PC-9 (cell line): ENCODE data around the gene RRP12. TPM values are rescaled to one million over a fixed set of nuclear protein-coding genes. Genes with fewer than 3 reads are reported as not detected.

Experiments used
- BruUV-seq: library from RNA; stranded (reverse); fragments of 400-500 nt; replicated peaks from 2 replicates; lab custom pipeline; 2021; lab: Mats Ljungman, UMichigan
- CTCF ChIA-PET: fragments of 300-600 bp; sonication (Branson Sonifier 250); formaldehyde crosslinking; loops from one replicate; lab custom pipeline; 2022; ENCODE audit warnings: antibody characterized with exemption; lab: Charles Lee
- POLR2A ChIA-PET: fragments of 300-600 bp; sonication (Branson Sonifier 250); formaldehyde crosslinking; loops from one replicate; lab custom pipeline; 2022; ENCODE audit warnings: antibody characterized with exemption; ENCODE audit not compliant: unreplicated experiment; lab: Charles Lee
- DNase-seq, 2 experiments: peaks; one replicate each; pipeline versions ENCODE4 v3.0.0 to v3.0.0-alpha.2; 2015 to 2022; ENCODE audit warnings: mixed read lengths in 1 of 2
- H2AFZ ChIP-seq: fragments of 200-600 bp; sonication (generic); 2 replicates; pipeline ENCODE4 v1.8.1; 2017; ENCODE audit warnings: antibody characterized with exemption
- H3F3A ChIP-seq: fragments of 200-600 bp; sonication (generic); 2 replicates; pipeline ENCODE4 v1.8.1; 2017; ENCODE audit warnings: antibody characterized with exemption, mild to moderate bottlenecking, low read depth; ENCODE audit not compliant: insufficient read depth
- H3K27ac ChIP-seq: fragments of 200-600 bp; sonication (generic); 2 replicates; pipeline ENCODE4 v1.6.1; 2016; ENCODE audit warnings: mixed run types
- H3K27me3 ChIP-seq: fragments of 200-600 bp; sonication (generic); 2 replicates; pipeline ENCODE4 v1.6.1; 2016; ENCODE audit warnings: low read depth, mixed run types; ENCODE audit not compliant: insufficient read depth
- H3K36me3 ChIP-seq: fragments of 200-600 bp; sonication (generic); 2 replicates; pipeline ENCODE4 v1.6.1; 2016; ENCODE audit warnings: low read depth, mixed run types
- H3K4me1 ChIP-seq: fragments of 200-600 bp; sonication (generic); replicated peaks from 2 replicates; pipeline ENCODE4 v1.6.1; 2016; ENCODE audit warnings: mixed run types; ENCODE audit not compliant: insufficient read depth
- H3K4me2 ChIP-seq: fragments of 200-600 bp; sonication (generic); 2 replicates; pipeline ENCODE4 v1.6.1; 2017; ENCODE audit warnings: mixed run types
- H3K4me3 ChIP-seq: fragments of 200-600 bp; sonication (generic); 2 replicates; pipeline ENCODE4 v1.6.1; 2016; ENCODE audit warnings: mixed run types
- H3K79me2 ChIP-seq: fragments of 200-600 bp; sonication (generic); 2 replicates; pipeline ENCODE4 v1.6.1; 2017; ENCODE audit warnings: low read depth, mixed run types
- H3K9me2 ChIP-seq: fragments of 200-600 bp; sonication (generic); 2 replicates; pipeline ENCODE4 v1.8.1; 2017; ENCODE audit warnings: mild to moderate bottlenecking; ENCODE audit not compliant: insufficient read depth
- H3K9me3 ChIP-seq: fragments of 200-600 bp; sonication (generic); 2 replicates; pipeline ENCODE4 v1.8.1; 2016; ENCODE audit warnings: low read depth; ENCODE audit not compliant: insufficient read depth
- H4K20me1 ChIP-seq: fragments of 200-600 bp; sonication (generic); 2 replicates; pipeline ENCODE4 v1.8.1; 2017; ENCODE audit not compliant: insufficient read depth
- CTCF ChIP-seq: fragments of 200-600 bp; sonication (generic); conservative IDR thresholded peaks from 2 replicates; pipeline ENCODE4 v1.6.1; 2017; ENCODE audit warnings: mixed run types, antibody characterized with exemption, mild to moderate bottlenecking, moderate library complexity
- EZH2 ChIP-seq: fragments of 200-600 bp; sonication (generic); IDR thresholded peaks from 2 replicates; pipeline ENCODE4 v1.8.0; 2017; ENCODE audit warnings: antibody characterized with exemption, low read depth
- intact Hi-C: fragments of 100-400 bp; cut with micrococcal nuclease; formaldehyde crosslinking; loops from one replicate; pipeline ENCODE4 v1.10.0; 2022; ENCODE audit not compliant: unreplicated experiment
- total RNA-seq: library from RNA; stranded (reverse); gene quantifications from 2 replicates; pipeline ENCODE4 v1.2.3, GENCODE V29; 2021

Gene RRP12
- total RNA-seq, 1 experiment from 2014 or later: 34.3 TPM

- intact Hi-C loops: no loop called here
- POLR2A ChIA-PET: interaction anchor here (0.6 kb wide), 1 partner anchor 19 kb away, joined by 11 read pairs; no protein-coding TSS in a partner anchor
- Histone ChIP-seq H3K4me2 (no peak overlapping the region), H3K9me2 (no peaks in the 10 kb centered on the region), H3K4me1 (peaks cover 14% of the 10 kb centered on the region), H3K4me3 (no peak overlapping the region), H3K36me3 (no peaks in the 10 kb centered on the region), H3K9me3 (no peaks in the 10 kb centered on the region), H3K27ac (no peak overlapping the region), H3K79me2 (peaks cover 22% of the 10 kb centered on the region), H4K20me1 (no peaks in the 10 kb centered on the region), H3F3A (no peaks in the 10 kb centered on the region), H3K27me3 (no peaks in the 10 kb centered on the region), H2AFZ (no peak overlapping the region)
- TF ChIP-seq EZH2 (no peak), CTCF (no peak)
- CTCF ChIA-PET: no interaction called here
- no peak for DNase-seq
- BruUV-seq: no TSS peak
Measured at GRCh38 chr10:97442277-97442676, 41.1 kb upstream of the RRP12 start.

DNA sequence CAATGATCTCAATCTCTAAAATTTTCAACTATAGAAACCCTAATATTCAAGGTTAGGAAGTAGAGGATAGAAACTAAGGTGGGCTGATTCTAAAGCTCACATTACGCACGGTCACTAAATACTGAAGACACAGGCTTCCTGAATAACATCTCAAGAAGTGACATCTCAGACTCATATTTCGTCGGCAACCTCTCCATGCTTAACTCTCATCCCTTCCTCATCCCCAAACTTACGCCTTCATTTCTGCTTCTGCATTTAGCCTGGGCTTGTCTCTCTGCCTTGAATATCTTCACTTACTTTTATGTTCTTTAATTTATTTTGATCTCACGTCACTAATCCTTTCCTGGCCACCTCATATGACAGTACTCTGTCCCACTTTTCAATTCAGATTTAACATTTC lies 34.1 kb upstream of the RRP12 start:
- POLR2A ChIA-PET: no interaction called here
- TF ChIP-seq CTCF: no peak
- no peak for TF ChIP-seq EZH2
- Histone ChIP-seq H3F3A (peaks cover 27% of the 10 kb centered on the region), H4K20me1 (no peaks in the 10 kb centered on the region; the same call in 1 of the 2 replicates), H2AFZ (no peak overlapping the region), H3K4me1 (no peaks in the 10 kb centered on the region), H3K4me3 (no peak overlapping the region), H3K36me3 (no peaks in the 10 kb centered on the region), H3K79me2 (peaks cover under 1% of the 10 kb centered on the region), H3K27me3 (no peaks in the 10 kb centered on the region), H3K27ac (no peak overlapping the region), H3K9me2 (no peaks in the 10 kb centered on the region), H3K9me3 (no peaks in the 10 kb centered on the region), H3K4me2 (no peak overlapping the region)
- intact Hi-C loops: no loop called here
- BruUV-seq: no TSS peak
- no peak for DNase-seq
- CTCF ChIA-PET: no interaction called here

- Histone ChIP-seq H3K27ac (no peak overlapping the region), H3K27me3 (no peaks in the 10 kb centered on the region), H3K4me1 (no peaks in the 10 kb centered on the region), H2AFZ (no peak overlapping the region), H3K4me3 (no peak overlapping the region), H4K20me1 (no peaks in the 10 kb centered on the region; the same call in 1 of the 2 replicates), H3K9me2 (no peaks in the 10 kb centered on the region), H3K4me2 (no peak overlapping the region), H3F3A (peaks cover 33% of the 10 kb centered on the region), H3K79me2 (peaks cover 7% of the 10 kb centered on the region), H3K36me3 (peaks cover 1% of the 10 kb centered on the region; the same call in 1 of the 2 replicates), H3K9me3 (no peaks in the 10 kb centered on the region)
- intact Hi-C loops: no loop called here
- BruUV-seq: no TSS peak
- TF ChIP-seq EZH2 (no peak), CTCF (no peak)
- ChIA-PET CTCF (no interaction called here), POLR2A (no interaction called here)
- DNase-seq: no peak
Measured at GRCh38 chr10:97434557-97434956, 33.4 kb upstream of the RRP12 start.
